GM18499 (cell line): ENCODE measurements around the gene AMBP.

Experiments used
- ATAC-seq: cut with Tn5 transposase; IDR thresholded peaks from one replicate; pipeline ENCODE4 v1.9.1; 2021; ENCODE audit warnings: moderate number of reproducible peaks; ENCODE audit not compliant: insufficient read depth, unreplicated experiment

The AMBP gene

DNA sequence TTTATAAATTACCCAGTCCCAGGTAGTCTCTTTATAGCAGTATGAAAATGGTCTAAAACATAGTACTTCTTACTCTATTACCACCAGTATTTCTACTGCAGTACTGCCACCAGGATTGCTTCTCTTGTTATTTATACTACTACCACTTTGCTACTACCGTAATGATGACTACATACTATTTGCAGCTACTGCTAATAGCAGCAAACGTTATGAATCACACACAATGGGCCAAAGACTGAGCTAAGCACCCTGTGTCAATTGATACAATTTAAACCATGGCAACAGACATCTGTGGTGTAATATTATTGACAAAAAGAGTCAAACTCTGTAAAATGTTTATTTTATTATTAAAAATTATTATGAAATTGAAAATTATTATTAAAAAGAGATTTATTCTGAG is 36.3 kb upstream of the AMBP start:
- ATAC-seq, result no peak

DNA sequence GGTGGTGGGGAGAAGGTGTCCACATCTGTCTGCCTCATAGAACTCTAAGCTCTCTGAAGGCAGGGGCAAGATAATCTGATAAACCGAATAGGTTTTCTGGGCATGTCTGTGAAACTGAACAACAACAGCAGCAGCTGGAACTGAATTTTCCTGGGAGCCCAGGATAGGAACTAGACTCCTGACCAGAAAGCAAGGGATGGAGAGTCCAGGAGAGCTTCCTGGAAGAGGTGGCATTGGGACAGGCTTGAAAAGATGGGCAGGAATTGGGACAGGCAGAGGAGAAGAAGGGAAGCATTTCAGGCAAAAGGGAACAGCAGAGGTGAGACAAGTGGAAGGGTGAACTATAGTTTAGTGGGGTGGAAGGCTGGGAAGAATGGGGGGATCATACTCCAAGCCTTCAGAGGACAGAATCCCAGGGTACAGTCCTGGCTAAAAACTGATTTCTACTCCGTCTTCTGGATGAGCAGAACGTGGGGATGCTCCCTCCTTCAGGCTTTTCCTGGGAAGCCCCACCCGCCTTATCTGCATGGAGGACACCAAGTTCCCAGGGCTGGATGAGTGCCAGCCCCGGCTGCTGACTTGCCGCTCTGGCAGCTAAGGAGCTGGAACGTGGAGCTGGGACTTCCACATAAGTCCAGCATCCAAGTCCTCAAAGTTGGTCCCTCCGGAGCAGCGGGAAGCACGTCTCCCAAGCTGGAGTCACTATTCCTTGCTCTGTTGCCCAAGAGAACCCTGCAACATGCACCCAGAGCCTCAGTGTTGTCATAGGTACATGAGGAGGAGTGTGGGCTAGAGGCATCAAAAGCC is 34.9 kb upstream of the AMBP start:
- no peak for ATAC-seq

DNA sequence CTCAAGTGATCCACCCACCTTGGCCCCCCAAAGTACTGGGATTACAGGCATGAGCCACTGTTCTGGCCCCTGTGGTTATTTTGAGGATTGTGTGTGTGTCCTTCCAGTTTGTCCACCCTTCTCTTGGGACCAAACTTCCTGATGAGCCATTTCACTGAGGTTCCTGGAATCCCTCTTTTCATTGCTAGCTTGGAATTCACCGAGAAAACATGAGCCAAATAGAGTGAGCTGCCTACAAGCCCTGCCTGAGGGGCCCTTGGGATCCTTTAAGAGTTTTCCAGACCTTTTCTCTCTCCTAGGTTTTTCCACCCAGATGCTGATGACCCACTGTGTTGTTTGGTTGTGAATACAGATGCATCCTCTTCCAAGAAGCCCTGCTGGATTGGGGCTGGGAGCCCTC is 34.2 kb upstream of the AMBP start:
- no peak for ATAC-seq

- ATAC-seq, result no peak
Observed at GRCh38 chr9:114110180-114110579, 32.1 kb upstream of the AMBP start.

- ATAC-seq, result no peak
Observed at GRCh38 chr9:114109124-114109523, 31.0 kb upstream of the AMBP start.

GRCh38 chr9:114108016-114108833 is 30.1 kb upstream of the AMBP start:
- ATAC-seq, result no peak

- ATAC-seq, result no peak
Observed at GRCh38 chr9:114107286-114108001, 29.3 kb upstream of the AMBP start.

DNA sequence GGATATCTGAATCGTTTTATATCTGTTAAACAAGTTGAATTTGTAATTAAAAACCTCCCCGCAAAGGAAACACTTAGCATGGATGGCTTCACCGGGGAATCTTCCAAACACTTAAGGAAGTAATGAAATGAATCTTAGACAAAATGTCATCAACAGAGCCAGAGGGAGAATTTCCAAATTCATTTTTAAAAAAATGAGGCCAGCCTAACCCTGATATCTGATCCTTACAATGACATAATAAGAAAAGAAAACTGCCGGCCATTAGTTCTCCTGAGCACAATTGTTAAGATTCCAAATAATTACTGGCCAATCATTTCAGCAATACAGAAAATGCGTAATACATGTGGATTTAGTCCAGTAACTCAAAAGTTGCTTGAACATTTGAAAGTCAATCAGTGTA is 27.1 kb upstream of the AMBP start:
- ATAC-seq, result no peak

- ATAC-seq, result no peak
Observed at GRCh38 chr9:114102484-114102883, 24.4 kb upstream of the AMBP start.

GRCh38 chr9:114100536-114100935 is 22.4 kb upstream of the AMBP start:
- no peak for ATAC-seq

DNA sequence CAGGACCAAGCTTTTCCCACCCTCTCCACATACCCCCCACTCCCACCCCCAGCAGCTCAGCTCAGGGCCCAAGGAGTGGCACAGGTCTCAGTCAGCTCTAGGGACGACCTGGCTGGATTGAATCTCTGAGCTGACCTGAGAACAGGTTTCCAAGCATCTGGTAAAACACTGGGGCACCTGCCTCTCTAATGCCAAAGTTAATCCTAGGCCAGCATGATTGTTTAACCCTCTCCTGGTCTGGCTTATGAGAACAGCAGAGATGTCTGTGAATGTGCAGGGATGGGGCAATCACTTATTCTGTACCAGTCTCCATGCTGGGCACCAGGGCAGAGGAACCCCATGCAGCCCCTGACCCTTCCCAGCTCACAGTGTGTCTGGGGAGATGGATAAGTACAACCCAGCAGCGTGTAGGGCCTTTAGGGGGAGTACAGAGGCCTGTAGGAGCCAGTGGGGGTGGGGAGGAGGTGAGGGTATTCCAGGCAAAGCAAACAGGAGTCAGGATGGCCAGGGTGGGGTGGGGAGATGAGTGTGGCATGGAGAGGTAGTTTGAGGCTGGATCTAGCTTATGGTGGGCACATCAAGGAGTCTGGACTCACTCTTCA is 21.7 kb upstream of the AMBP start:
- no peak for ATAC-seq

DNA sequence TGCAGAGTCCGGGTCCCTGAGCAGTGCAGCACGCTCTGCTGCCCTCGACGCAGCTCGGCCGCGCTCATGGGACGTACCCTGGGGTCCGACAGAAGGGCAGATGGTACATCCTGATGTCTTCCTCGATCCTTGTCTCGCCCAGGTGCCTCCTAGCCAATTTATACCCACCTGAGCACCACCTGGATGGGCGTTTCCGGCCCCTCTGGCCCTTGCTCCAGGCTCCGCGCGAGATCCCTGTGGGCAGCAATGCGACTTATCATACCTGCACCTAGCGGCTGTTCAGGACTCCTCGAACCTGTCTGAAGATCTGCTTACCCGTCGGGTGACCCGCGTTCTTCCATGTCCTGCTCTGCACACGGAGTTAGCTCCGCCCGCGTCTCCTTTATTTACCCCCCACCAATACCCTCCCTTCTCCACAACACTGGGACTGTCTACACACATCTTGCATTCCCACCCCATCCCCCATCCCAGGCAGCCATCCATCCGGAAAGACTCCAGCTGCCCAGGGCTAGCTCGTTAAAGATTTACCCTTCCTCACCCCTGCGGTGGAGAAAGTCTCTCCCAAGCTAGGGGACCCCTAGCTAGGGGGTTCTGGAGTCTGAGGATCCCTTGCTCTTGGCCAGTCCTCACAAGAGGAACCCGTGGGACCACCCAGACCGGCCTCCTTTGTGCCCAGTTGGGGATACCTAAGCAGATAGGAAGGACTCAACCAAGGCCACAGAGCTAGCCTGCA is 21.0 kb upstream of the AMBP start, which contains the start of gene KIF12:
KIF12 (minus strand) TSS at position 357 of the 733 bp plus-strand sequence; CDS start at position 341, 16 bp downstream.
- no peak for ATAC-seq

GRCh38 chr9:114098021-114098935 is 20.2 kb upstream of the AMBP start:
- no peak for ATAC-seq

- ATAC-seq, result no peak
Observed at GRCh38 chr9:114097613-114098020, 19.5 kb upstream of the AMBP start.

DNA sequence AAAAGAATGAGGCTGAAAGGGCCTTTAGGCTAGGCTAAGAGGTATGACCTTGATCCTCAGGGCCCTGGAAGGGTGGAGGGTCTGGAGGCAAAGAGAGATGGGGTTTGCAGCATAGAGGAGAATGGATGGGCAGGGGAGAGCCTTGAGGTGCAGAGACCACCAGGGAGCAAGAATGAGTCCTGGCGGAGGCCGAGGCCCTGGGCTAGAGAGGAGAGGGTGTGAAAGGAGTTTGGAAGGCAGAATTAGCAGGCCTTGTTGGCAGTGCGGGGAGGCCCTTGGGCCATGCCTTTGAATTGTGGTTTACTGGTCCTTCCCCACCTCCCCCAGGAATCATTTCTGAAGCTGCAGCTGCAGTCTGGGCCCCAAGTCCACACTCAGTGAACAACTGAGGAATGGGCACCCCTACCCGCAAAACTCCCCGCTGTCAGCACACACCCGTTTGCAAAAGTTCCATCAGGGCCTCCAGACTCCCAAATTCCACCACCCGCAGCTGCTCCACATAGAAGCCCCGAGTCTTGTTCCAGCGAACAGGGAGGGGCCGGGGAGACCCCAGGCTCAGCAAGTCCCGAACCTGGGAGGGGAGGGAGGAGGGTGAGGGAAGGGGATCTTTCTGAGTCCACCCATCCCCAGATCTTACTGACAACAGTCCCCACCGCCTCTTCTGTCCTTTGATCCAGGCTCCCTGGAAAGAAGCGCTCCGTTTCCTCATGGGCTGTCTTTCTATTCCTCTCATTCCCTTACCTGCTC is 18.9 kb upstream of the AMBP start:
- no peak for ATAC-seq

GRCh38 chr9:114096041-114096511 is 18.0 kb upstream of the AMBP start:
- ATAC-seq, result no peak

DNA sequence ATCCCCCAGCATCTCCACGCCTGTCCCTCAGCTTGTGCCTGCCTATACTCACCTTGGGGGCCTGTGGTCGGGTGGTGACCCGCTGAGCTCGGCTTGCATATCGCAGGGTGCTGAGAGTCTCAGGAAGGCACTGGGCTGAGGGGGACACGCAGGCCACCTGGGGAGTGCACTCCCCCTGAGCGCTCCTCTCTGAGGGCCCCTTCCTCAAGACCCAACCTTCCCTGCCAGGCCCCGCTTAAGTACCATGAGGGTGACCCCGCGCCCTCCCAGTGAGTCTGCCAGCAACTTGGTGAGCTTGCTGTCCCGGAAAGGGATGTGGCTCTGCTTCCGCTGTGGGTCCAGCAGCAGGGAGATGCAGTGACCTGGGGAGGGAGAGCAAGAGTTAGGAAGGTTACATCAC is 16.9 kb upstream of the AMBP start:
- no peak for ATAC-seq
